Stimulated activated CD8-positive, alpha-beta memory T cell treated with anti-CD3 and anti-CD28 coated beads, Interleukin-2, amount 100 ng/mL, for 1 hour (primary cell): Measurements from ENCODE around the gene ZNF729.
"Not testable (repeated sequence)": the region's sequence is repeated elsewhere in the genome, so short reads cannot be mapped to it uniquely, and the experiment has no call there.

Experiments
- DNase-seq, 2 donors: peaks; one replicate each; pipeline ENCODE4 v3.0.0-alpha.2; 2020; ENCODE audit warnings: low read depth in 2 of 2

The ZNF729 gene

DNA sequence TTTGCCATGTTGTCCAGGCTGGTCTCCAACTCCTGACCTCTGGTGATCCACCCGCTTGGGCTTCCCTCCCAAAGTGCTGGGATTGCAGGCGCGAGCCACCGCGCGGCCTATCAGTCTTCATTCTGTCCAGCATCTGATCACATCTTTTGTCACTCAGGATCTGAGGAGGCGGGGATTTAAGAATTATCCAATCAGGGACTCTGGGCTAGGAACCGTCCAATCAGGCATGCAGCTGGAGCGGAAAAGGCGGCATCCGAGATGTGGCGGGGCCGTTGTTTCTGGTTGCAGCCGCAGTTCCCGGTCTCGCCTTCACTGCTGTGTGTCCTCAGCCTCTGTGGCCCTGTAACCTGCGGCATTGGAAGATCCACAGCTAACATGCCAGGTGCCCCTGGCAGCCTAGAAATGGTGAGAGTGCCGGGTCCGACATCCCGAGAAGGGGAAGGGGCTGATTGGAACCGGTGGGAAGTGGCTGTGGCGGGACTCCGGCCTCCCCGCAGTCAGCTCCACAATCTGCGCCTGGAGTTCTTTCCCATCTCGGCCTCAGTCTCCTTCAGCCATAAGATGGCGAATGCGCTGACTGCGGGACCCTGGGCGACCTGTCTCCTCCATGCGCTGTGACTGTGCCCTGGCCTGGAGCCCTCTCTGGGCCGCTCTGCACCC, at the start of gene ZNF729:
TSS of gene ZNF729 (plus strand) at position 291 of the 660 bp plus-strand sequence. CDS start at position 376, 85 bp downstream.
- no peak for DNase-seq

DNA sequence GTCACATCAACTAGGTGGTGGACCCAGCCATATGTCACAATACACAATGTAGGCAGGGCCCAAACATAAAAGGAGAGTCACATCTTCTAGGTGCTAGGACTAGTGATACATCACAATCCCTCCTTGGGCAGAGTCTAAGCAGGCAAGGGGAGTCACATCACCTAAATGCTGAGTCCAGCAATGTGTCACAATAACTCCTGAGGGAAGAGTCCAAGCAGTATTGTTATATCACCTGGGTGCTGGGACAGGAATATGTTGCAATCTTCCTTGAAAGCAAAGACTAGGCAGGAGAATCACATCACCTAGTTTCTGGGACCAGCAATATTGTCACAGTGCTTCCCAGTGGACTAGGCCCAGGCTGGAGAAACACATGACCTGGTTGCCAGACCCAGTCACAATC, 29.4 kb upstream of the ZNF729 start:
- DNase-seq = no peak

DNA sequence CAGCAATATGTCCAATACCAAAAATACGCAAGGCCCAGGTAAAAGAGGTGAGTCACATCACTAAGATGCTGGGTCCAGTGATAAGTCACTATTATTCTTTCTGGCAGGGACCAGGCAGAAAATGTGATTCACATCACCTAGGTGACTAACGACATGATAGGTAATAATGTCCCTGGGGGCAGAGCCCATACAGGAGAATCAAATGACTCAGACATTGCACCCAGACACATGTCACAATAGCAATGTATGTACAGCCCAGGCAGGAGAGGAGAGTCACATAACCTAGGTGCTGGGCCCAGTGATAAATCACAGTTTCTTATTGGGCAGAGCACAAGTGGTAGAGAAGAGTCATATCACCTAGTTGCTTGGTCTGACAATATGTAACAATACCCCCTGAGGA, 28.9 kb upstream of the ZNF729 start:
- DNase-seq = no peak

DNA sequence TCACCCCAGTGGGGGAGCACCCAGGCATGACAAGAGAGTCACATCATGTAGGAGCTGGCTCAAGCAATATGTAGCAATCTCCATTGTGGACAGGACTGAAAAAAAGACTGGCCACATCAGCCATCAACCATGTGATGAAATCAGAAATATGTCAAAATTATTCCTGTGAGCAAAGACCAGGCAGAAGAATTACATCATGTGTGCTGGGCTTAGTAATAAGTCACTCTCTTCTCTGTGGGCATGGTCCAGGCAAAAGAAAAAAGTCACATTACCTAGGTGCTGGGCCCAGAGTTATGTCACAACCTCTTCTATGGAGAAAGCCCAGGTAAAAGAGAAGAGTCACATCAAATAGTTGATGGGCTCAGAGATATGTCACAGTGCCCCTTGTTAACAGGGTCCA, 28.3 kb upstream of the ZNF729 start:
- no peak for DNase-seq

DNA sequence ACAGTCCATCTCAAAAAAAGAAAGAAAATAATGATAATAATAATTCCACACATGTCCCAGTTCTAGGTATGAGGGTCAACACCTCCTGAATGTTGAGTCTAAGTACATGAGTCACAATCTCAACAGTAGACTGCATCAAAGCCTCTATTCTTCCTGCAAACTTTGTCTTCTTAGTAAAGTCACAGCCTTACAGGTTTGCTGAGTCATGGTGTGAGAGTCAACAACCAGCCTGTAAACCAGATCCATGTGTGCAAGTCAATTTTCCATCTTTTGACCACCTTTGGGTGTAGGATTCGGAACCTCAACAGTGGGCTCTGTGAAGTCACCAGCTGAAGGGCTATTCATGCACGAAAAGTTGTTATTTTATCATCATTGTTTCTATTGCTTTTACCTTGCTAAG, 25.7 kb upstream of the ZNF729 start:
- DNase-seq = no peak

DNA sequence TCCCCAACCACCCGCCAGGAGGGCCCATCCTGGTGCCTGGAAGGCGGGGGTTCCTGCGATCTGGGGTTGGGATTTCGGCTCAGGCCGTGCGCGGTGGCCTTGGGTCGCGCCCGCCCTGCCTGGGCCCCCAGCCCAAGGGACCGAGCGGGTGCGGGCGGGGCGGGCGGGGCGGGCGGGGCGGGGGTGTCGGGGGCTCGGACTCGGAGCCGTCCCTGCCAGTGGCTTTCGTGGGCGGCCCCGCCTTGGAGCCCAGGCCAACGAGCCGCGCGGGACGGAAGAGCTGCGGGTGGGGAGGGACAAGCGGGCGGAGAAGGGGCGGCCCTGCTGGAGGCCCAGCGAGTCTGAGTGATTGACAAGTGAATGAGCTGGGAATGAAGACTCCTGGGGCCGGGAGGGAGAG, 24.6 kb upstream of the ZNF729 start:
- DNase-seq = no peak

DNA sequence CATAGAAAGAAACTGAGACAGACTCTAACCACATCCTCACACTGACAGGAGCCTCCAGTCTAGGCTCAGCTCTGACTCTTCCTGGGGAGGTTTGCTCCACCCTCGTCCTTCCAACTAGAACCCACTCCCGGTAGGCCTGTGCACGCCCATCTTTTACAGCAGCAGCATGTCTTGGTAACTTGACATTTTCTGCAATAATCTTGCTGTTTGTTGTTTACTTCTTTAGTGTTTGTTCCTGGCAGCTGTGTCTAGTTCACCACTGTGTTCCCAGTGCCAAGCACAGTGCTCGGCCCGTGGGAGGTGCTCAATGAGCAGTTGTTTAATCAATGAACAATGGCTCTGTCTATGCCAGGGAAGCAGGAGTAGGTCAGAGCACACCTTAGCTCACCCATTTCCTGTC, 23.1 kb upstream of the ZNF729 start:
- no peak for DNase-seq

DNA sequence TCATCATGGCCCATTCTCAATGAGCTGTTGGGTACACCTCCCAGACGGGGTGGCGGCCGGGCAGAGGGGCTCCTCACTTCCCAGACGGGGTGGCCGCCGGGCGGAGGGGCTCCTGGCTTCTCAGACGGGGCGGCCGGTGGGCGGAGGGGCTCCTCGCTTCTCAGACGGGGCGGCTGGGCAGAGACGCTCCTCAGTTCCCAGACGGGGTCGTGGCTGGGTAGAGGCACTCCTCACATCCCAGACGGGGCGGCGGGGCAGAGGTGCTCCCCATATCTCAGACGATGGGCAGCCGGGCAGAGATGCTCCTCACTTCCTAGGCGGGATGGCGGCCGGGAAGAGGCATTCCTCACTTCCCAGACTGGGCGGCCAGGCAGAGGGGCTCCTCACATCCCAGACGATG, 35.3 kb downstream of the ZNF729 start:
- DNase-seq = not testable (repeated sequence)

DNA sequence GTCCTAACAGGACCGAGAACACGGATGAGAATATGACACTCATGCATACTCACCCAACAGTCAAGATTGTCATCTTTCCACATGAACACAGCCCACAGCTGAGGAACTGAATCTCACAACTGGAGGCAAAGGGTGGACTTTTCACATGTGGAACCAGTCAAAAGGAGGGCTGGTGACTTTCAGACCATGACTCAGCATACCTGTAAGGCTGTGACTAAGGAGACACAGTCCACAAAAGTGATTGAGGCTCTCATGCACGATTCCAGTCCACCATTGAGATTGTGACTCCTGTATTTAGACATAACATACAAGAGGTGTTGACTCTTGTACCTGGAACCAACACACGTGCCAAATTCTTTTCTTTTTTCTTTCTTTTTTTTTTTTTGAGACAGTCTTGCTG, 40.0 kb downstream of the ZNF729 start:
- no peak for DNase-seq

DNA sequence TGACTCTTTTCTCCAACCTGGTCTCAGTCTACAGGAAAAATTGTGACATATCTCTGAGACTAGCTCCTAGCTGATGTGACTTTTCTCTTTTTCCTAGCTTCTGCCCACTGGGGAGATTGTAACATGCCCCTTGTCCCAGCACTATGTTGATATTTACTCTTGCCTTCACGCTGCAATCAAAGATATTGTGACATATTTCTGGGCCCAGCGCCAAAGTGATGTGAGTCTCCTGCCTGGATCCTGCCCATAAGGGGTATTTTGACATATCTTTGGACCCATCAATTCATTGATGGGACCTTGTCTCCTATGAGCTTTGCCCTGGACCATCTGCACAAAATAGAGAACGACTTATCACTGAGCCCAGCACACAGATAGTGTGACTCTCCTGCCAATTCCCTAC, 41.1 kb downstream of the ZNF729 start:
- no peak for DNase-seq

DNA sequence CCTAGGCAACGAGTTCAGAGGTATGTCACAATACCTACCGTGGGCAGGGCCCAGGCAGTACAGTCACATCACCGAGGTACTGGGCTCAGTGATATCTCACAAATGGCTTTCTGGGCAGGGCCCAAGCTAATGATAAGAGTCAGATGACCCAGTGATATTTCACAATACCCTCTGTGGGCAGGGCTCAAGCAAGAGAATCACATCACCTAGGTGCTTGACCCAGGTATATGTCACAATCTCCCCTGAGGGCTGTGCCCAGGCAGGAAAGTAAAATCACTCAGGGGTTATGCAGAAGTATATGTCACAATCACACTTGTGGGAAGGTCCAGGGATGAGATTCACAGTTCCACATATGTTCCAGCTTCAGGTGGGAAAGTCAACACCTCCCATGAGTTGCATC, 45.3 kb downstream of the ZNF729 start:
- DNase-seq = no peak

DNA sequence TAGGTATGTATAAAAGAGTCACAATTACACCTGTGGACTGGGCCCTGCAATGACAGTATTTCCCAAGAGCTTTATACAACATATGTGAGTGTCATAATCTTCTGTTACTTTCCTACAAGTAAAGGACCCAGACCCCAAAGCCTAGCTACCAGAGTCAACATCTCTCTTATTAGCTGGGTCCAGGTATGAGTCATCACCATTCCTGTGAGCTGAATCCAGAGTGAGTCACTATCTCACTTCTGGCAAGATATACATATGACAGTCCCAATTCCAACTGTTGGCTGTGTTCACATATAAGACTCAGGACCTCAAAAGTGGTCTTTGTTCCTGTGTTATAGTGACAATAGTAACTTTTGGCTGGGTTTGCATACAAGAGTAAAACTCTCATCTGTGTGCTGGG, 46.7 kb downstream of the ZNF729 start:
- no peak for DNase-seq

DNA sequence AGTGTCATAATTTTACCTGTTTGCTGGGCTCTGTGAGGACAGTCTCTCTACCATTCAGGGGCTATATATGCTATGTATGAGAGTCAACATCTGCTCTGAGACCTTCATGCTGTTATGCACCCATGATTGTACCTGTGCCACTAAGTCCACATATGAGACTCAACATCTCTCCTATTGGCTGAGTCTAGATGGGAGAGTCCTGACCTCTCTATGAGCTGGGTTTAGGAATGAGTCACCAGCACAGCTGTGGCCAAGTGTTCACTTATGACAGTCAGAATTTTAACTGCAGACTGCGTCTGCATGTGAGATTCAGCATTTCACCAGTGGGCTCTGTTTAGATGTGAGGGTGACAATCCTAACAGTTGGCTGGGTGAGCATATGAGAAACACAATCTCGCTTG, 49.5 kb downstream of the ZNF729 start:
- DNase-seq = no peak

DNA sequence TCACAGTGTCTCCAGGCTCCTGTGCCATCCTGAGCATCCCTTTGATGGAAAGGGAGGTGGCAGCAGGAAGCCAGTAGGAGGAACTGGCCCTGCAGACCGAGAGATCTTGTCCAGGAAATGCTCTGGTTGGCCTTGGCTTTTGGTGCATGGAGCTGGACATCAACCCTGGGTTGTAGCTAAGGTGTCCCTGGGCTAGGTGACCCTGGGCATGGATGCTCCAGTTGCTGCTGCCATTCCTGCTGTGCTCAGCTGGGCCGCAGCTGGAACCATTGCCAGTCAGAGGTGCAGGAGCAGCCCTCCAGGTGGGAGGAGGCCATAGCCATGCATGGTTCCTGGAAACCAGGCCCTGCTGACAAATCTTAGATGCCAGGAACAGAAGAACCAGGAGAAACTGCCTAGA, 68.4 kb downstream of the ZNF729 start:
- DNase-seq = no peak
